T follicular helper cell (primary cell): Measurements from ENCODE around the gene POLL.
A peak's percentile ranks its signal among the peaks of the same experiment; 100 is the strongest.
"Not testable (repeated sequence)": the region's sequence is repeated elsewhere in the genome, so short reads cannot be mapped to it uniquely, and the experiment has no call there.

Experiments
- DNase-seq: peaks from one replicate; pipeline ENCODE4 v3.0.0-alpha.2; 2020; ENCODE audit warnings: low read depth

The POLL gene

DNA sequence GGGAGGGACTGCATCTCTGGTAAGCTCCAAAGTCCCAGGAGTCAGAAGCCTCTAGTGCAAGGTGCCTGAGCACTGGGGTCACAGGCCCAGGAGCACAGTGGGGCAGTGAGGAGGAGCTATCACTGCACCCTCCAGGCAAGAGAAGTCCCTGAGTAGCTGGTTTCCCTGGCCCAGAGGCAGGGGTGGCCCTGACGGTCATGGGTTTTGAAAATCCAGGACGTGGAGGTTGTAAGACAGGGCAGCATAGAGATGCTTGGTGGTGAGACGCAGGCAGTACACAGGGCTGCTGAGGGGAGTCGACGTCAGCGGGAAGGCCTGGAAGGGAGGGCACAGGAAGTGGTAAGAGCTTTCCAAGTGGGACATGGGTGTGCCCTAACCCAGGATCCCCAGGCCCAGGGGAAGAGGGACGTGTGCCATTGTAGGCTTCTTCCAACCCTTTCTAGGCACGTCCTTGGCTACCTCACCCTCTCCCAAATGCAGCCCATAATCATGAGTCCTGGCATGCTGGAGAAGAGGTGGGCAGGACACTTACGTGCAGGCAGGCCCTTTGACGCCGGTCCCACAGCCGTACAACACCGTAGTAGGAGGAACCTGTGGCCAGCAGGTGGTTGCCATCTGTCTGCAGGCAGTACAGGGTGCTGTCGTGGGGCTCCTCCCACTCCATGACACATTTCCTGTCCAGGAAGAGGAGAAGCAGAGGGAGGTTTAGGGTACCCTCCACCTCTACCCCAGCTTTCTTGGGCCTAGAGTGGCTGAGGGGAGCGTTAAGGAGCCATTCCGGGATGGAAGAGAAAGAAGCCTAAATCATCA is 23.2 kb upstream of the POLL start:
- DNase-seq = no peak

DNA sequence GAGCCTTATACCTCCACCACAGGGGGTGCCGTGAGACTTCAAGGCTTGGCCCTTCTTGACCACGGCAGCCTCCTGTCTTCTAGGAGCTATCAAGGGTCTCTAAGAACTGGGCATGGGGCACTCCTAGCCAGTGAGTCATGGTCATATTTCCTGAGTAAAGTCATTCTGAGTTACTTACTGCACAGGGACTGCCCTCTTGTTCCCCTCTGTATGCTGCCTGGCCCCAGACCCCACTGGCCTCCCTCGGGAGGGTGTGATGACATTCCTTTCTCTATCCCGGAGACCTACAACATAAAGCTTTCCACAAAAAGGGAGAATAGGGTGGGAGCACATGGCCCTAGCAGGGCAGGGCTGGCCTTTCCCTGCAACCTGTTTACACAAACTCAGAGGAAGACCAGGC is 21.4 kb upstream of the POLL start:
- DNase-seq = no peak

DNA sequence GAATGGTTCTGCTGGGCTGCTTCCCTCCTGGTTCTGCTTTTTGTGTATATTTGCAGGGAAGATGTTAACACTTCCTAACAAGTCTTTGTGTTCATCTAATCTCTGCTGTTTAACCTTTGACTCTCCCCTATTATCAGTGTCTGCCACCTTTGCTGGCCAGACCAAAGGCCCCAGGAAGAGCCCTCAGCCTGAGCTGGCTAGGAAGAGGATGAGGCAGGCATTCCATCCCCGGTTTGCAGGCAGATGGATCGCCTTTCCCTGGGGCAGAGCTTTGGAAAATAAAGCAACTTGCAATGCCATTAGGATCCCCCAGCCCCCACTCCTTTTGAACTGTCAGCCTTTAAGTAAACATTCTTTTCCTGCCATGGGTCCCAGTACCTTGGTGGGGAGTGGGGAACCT is 19.1 kb upstream of the POLL start:
- no peak for DNase-seq

DNA sequence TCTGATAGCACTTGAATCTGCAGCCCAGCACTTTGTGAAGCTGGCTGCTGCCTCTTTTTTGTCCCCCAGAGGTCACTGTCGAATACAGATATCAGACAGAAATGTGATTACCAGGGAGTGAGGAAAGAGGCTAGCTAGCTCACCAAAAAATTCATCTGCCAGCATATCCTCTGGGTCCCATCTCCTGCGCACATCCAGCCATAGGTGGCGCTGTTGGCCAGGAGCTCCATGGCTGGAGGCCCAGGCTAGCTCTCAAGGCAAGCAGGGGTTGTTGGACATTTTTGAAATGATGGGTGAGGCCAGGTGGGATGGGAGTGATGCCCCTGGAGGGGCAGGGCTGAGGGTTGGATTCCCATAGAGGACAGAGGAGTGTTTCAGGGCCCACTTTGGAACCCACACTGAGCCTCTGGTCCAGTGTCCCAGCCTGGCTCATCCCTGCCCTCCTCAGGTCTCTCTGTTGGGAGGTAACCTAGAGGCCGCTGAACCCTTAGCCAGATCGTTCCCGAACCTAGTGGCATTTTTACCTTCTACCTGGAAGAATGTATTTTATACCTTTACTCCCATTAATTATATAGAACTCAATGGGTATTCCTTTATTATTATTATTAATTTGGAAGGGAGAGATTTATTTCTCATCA is 14.8 kb upstream of the POLL start:
- peak; percentile 25 for DNase-seq

DNA sequence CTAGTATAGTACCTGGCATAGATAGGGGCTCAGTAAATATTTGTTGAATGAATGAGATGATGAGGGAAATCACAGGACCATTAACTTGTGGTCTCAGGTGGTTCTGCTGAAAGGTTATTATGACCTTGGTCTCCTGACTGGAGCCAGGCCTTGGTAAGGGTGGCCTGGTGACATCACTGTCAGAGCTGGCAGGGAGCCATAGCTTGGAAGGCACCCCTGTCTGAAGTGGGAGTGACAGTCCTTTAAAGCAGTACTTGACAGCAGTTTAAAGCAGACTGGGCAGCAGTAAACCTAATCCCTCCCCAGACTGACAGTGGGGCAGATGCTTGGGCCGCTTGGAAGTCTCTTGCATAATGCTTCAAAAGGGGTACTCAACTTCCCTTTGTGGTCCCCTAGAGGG is 13.5 kb upstream of the POLL start:
- DNase-seq = no peak

DNA sequence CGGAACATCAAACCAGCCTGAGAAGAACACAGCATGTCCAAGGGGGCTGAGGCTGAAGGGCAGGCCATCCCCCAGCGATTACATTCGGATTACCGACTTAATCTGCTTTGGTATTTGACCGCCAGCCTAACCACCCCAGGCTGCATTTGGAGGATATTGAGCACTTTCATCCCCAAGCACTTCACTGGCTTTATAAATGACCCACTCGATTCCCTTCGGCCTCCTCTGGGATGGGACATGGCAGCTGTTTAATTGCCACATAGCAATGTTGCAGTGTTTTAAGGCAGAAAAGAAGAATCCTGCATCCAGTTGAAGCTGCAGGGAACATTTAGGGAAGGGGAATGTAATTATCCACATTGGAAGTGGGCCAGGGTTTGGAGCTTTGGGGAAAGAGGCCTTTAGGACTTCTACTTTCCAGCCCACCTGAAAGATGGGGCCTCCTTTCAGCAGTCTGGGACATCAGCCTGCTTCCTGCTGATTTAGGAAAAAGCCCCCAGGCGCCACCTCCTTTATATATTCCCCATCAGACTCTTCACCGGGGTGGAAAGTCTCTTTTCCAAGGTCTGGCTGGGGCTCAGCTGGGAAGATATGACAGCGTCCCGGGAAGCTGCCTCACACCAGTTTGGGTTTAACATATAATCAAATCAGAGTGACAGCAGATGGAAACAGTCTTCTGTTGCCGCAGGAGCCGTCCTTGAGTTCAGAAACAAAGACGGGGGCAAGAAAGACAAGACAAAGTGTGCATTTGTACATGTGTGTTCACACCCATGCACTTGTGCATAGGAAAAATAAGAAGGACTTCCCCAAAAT is 9.2 kb upstream of the POLL start:
- DNase-seq = no peak

DNA sequence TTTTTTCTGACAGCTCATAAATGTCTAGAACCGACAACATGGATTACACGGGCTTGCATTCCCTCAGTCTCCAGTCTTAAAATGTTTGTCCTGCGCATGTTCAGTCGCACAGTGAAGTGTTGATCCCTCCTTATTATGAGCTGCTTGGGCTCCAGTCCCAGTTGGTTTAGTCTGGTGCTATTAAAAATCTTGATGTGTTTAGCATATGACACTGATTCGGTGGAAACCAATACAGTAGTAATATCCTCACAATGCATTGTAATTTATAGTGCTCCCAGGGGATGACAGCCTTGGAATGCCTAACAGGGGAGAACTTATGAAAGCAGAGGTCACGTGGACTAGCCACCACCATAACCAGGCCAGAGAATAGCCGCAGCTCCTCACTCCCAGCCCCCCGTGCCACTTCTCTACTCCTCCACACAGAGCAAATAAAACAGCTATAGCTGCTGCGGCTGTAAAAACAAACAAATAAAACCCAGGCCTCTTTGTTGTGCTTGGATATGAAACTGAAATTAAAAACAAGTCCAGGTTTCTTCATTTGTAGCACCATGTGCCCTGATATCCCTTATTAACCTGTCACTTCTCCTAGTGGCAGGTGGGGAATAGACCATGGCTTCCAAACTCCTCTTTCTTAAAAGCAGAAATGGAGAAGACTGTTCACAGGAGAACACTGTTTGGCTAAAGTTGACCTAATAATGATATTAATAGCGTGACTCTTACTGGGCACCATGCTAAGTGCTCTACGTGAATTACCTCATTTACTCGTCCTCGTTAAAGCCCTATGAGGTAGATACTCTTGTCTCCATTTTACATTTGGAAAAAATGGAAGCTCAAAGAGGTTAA is 7.8 kb upstream of the POLL start:
- DNase-seq = no peak

DNA sequence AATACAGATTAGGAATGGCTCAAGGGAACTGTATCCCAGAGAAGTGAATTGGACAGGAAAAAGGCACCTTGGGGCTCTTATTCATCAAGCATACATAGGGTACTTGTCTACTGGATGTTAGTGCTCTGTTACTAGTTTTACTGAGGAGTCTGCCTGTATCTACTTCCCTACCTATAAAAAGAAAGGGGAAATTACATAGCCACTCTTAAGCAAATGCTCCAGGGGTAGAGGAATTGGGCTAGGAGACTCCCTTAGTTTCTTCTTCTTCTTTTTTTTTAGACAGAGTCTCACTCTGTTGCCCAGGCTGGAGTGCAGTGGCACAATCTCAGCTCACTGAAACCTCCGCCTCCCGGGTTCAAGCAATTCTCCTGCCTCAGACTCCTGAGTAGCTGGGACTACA is 5.3 kb upstream of the POLL start:
- not testable (repeated sequence) for DNase-seq

DNA sequence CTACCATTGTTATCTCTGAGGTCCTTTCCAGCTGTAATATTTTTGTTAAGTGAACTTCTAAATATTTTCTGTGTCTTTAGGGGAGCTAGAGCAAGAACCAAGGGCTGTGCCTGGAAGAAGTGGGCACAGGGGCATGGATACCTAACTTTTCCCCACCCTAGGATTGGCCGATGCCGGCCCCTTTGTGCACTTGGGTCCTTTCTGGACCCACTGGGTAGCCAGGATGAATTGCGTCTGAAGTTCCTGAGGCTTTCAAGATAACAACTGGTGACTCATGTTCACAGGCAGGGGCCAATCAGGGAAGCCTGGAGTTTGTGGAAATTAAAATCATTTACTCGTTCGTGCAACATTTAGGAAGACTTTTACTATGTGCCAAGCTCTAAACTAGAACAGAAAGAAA is 822 bp upstream of the POLL start:
- DNase-seq = no peak

DNA sequence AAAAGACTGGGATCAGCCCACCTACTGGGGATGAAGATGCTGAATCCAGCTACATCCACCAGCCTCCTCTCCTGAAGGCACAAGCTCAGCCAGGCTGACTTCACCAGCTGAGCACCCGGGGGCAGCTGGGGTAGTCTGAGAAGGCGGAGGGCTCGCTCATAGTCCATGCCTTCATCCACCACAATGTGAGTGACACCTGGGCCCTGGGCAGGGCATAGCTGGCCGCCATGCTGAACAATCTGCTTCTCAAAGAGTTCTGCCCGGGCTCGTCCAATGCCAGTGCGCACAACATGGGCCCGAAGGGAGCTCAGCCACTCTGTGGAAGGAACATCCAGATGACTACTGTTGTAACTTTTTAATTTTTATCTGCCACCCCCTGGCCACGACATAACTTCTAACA is 2.2 kb downstream of the POLL start:
- DNase-seq = no peak

DNA sequence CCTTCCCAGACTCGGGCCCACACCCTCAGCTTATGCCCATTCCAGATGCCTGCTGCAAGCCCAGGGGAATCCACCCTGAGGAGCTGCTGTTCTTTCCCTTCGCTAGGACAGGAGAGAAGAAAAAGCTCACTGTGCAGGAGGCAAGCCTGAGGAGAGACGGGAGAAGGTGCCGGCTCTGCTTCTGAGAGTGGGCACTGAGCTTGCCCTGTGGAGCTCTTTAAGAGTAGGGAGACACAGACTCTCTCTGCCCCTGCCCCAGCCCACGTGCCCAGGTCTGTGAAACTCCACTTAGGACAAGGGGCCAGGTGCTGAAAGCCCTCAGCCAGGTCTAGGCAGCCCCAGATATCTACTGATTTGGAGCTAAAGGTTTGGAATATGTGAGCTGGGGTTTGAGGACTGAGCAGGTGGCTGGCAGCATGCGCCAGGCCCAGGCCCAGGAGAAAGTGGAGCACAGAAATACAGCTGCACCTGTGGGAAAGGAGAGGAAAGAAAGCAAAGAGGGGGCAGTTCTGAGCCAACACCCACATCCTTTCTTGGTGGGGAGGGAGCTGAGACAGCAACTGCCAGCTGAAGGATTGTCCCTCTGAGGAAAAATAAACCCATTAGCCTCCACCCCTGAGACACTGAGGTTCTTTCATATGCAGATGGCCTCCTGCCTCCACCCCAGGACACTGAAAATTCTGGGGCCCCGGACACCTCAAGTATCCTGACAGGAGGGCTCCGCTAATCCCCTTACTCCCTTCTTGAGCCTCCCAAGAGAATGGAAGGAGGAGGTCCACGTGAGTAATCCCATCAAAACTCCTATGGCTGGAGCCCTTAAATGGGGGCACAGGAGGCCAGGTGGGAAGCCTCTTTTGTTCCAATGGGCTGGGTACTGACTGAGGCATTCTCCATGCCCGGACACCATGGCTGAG is 7.3 kb downstream of the POLL start:
- DNase-seq = no peak

DNA sequence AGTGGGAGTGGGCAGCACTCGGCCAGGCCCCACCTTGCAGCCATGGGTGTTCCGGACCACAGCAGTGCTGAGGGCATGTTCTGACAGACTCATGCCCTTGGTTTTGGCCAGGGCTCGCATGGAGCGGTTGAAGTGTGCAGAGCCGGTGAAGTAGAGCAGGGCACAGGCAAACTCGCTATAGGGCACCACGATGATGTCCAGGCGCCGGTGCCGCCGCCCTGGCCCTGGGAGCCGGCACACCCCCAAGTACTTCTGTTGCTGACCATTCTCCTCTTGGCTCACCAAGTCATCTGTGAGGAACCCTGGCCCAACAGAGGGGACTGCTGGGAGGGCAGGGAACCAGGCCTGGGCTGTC is 8.6 kb downstream of the POLL start:
- DNase-seq = no peak

DNA sequence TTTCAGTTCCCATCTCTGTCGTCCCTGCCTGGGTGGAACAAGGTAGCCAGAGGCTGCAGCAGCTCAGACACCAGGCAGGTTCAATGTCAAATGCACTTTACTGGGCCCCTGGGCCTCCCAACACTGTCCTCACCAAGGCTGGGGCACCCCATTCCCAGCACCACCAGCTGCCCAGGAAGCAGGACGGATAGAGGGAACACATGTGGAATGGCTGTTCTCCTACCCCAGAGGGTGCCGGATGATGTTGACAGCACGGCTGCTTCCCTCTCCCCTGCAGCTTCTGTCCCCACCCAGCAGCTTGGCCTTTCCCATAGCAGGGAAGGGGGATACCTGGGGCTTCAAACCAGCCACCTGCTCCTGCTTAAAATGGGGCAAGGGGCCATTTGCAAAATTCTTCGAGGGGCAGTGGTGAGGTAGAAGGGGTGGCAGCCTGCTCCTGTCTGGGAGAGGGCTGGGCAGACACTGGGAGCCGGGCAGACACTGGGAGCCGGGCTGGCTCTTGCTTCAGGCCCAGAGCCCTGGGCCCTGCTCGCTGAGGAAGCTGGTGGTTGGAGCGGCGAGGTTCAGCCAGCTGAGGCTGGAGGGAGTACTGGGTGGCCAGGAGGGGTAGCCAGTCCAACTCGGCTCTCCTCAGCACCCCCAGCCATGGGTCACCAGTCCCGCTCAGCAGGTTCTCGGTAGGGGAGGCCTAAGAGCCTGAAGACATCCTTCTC is 9.1 kb downstream of the POLL start:
- DNase-seq = no peak

DNA sequence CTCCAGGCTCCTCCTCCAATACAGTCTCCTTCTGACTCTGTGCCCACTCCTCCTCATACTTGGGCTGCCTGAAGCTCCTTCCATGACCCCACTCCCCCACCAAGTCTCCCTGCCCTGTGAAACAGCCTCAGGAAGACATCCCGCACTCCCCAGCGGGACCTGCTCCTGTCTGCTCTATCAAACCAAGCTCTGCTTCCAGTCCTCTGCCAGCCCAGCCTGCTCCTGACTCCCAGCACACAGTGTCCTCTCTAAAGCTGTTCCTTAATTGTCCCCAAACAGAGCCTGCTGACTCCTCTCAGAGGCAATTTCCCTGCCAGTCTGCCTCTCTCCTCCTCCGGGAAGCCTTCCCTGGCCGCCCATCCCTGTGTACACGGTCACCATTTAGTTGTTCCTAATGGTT is 9.9 kb downstream of the POLL start:
- no peak for DNase-seq

DNA sequence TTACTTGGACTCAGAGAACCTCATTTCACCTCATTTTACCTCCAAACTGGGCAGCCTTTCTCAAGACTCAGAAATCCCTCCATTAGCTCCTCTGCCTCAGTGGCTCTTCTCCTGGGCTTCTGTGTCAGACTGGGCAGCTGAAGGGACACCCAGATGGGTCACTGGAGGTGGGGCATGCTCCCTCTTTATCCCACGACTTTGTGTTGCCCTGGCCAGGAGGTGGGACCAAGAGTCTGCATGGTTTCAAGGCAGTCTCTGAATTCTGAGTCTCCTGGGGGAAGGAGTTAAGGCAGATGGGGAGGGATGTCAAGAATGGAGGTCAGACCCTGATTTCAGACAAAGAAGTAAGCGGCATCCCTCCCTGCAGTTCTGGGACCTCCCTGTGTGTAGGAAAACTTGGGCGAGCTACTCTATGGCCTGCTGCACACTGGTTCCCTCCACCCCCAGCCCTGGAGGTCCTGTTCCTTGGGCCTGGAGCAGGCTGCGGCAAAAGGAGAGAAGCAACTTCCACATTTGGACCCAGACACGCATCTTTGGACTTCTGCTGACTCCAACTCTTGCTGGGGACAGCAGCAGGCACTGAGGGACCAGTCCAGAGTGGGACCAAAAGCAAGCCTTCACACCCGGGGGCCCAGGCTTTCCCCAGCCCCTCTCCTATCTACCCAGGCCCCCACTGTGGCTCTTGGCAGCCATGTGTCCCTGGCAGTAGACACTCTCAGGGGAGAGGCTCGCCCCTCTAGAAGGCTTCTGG is 10.8 kb downstream of the POLL start:
- DNase-seq = no peak

DNA sequence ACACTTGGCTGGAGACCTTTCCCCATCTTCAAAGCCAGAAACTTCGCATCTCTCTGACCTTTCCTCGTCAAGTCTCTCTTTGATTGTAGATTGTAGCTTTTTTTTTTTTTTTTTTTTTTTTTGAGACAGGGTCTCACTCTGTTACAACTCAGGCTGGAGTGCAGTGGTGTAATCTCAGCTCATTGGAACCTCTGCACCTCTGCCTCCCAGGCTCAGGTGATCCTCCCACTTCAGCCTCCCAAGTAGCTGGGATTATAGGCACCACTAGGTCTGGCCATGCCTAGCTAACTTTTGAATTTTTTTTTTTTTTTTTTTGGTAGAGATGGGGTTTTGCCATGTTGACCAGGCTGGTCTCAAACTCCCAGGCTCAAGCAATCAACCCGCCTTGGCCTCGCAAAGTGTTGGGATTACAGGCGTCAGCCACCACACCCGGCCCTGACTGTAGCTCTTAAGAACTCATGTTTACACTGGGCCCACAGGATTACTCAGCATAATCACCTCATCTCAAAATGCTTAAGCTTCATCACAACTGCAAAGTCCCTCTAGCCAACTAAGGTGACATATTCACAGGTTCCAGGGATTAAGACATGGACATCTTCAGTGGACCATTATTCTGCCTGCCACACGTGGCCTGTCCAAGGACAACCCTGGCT is 11.7 kb downstream of the POLL start:
- DNase-seq = no peak

DNA sequence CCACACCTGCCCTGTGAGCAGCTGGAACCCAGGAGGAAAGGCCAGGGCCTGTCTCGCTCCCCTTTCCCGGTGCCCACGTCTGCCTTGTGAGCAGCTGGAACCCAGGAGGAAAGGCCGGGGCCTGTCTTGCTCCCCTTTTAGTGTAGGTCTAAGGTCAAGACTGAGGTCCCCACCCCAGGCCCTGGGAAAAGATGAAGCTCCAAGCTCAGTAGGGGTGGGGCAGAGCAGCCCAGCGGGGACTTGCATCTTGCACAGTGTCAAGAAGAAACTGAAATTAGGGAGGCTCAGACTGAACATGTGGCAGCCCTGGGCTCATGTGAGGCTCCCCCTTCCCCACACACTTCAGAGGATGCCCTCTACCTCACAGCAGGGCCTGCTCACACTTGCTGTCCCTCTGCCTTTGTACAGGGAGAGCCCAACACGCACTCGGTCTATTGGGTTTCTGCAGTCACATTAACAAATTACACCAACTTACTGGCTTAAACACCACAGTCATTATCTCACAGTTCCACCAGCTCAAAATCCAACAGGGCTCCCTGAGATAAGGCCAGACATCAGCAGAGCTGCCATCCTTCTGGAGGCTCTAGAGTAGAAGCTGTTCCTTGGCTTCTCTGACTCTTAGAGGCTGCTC is 12.4 kb downstream of the POLL start:
- DNase-seq = no peak

DNA sequence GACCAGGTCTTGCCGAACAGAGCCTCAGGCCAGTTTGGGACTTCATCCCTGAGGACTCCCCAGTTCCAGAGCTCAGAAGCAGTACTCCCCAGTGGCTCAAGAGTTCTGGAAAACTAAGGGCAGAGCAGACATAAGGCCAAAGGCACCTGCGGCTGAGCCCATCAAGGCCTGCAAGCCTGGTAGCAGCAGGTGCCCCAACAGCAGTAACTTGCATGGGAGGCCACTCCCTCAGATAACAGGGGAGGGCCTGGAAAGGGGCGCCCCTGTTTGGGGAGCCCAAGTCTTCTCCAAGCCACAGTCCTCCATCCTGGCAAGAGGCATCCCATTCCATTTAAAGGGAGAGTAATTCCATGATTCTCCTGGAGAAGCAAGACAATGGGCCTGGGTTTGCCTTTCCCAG is 13.0 kb downstream of the POLL start:
- no peak for DNase-seq
